H1 (cell line): ENCODE results near the gene ZNF488.

ENCODE experiments used
- CTCF ChIP-seq, 3 experiments: IDR thresholded peaks; 1 replicate in 2 of 3; 2 replicates in 1 of 3; pipeline versions ENCODE4 v1.5.1 to v1.6.1; 2011; ENCODE audit warnings: low read length in 3 of 3, mild to moderate bottlenecking in 3 of 3, inconsistent platforms in 2 of 3, low read depth in 1 of 3, moderate library complexity in 1 of 3; ENCODE audit not compliant: insufficient read depth in 1 of 3; ENCODE audit errors: control extremely low read depth in 1 of 3
- TF ChIP-seq, protein P1 (sequence below): IDR thresholded peaks from 2 replicates; pipeline ENCODE4 v1.6.1; 2011; ENCODE audit warnings: low read depth, mild to moderate bottlenecking, low read length; ENCODE audit not compliant: insufficient read depth

DNA sequence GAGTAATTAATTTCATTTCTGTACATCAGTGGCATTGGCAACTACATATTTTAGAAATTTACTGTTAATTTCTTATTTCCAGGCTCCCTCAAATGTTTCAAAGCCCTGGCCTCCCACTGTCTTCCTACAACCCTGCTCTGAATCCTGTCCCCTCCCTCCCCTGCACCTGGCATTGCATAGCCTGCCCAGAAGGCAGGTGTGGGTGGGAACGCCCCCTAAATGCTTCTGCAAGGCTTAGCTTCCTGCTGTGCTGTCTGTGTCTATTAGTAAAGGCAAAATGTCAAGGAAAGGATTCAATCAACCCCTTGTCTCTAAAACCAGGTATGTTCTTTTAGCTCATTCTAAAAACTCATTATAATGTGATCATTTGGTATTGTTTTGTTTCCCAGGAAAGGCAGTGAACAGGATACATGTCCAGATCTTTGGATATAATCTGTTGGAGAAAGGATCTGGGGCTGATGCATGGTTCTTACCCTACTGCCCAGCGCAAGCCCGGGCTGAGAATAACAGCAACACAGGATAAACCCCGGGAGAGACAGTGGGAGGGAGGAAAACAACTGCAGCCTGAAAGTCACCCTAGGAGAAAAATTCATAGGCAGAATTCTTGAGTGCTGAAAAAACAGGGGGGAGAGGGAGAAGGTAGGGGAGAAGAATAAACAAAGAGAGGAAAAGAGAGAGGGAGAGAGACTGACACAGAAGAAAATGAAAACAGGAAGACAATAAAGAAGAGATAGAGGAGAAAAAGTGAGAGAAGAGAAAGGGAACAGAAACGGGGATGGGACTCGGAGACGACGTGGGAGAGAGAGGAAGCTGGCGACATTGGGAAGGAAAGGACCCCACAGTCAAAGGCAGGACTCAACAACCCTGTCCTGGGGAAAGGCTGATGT is 589 bp downstream of the ZNF488 start:
- TF ChIP-seq, protein P1, sequence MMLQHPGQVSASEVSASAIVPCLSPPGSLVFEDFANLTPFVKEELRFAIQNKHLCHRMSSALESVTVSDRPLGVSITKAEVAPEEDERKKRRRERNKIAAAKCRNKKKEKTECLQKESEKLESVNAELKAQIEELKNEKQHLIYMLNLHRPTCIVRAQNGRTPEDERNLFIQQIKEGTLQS = no peak
- TF ChIP-seq CTCF (IDR thresholded peaks at IDR 0.05; ENCODE audit: control extremely low read depth in 1 of 3, insufficient read depth in 1 of 3, low read depth in 1 of 3, low read length in 3 of 3) = no peak
